ENCODE measurements around the gene MINDY3. TPM values are rescaled to one million over a fixed set of nuclear protein-coding genes. Genes with fewer than 3 reads are reported as not detected.
A peak's percentile ranks its signal among the peaks of the same experiment; 100 is the strongest.

Gene MINDY3
- 25.0 TPM for polyA plus RNA-seq (2012; ENCODE audit: insufficient read depth, insufficient read length, low read depth)

DNA sequence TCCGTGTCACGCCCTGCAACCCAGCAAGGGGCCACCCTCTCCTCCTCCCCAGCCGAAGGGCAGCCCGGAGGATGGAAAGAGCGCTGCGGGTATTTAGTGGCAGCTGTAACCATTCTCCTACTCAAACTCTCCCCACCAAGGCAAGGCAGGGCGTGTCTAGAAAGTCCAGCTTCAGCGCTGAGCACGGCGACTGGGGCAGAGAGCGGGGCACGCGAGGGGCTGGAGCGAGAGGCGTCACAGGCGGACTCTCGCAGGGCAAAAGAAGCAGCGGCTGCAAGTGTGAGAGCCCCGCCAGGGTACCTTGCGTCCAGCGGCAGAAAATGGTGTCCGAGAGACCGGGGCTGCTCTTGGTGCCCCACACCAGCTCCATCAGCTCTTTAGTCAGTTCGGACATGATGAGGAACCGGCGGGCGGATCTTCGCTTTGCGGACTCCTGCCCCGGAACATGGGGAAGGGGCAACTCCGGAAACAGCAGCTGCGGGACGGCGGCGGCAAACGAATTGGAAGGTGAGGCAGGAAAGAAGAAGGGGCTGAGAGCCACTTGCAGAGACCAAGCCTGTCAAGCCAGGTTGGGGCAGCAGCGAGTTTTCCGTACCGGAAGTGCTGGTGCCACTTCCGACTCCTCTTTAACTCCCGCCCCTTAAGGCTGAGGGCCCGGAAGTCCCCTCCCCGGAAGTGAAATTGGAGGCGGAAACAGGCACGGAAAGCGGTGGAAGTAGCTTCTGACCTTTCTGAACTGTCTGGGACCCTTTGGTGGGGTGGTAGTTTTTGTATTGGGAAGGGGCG is at the start of gene MINDY3:
Gene MINDY3 (minus strand): TSS at position 602 of the 786 bp plus-strand sequence. CDS start 208 bp downstream, at position 394.
- no peaks in the 10 kb centered on the region for H3K36me3 ChIP-seq
- no peaks in the 10 kb centered on the region for H3K9me3 ChIP-seq
- DNase-seq, result peak; percentile 78
- peaks cover 6% of the 10 kb centered on the region; the same call in 1 of the 2 replicates for H3K4me1 ChIP-seq
- TF ChIP-seq, protein P1, sequence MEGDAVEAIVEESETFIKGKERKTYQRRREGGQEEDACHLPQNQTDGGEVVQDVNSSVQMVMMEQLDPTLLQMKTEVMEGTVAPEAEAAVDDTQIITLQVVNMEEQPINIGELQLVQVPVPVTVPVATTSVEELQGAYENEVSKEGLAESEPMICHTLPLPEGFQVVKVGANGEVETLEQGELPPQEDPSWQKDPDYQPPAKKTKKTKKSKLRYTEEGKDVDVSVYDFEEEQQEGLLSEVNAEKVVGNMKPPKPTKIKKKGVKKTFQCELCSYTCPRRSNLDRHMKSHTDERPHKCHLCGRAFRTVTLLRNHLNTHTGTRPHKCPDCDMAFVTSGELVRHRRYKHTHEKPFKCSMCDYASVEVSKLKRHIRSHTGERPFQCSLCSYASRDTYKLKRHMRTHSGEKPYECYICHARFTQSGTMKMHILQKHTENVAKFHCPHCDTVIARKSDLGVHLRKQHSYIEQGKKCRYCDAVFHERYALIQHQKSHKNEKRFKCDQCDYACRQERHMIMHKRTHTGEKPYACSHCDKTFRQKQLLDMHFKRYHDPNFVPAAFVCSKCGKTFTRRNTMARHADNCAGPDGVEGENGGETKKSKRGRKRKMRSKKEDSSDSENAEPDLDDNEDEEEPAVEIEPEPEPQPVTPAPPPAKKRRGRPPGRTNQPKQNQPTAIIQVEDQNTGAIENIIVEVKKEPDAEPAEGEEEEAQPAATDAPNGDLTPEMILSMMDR (IDR thresholded peaks at IDR 0.05; ENCODE audit: low read depth, low read length), result no peak
- H3K4me3 ChIP-seq (ENCODE audit: low read depth, low read length), result peak within 1 kb of the TSS; percentile 71
- H3K27me3 ChIP-seq, result peaks cover 12% of the 10 kb centered on the region

DNA sequence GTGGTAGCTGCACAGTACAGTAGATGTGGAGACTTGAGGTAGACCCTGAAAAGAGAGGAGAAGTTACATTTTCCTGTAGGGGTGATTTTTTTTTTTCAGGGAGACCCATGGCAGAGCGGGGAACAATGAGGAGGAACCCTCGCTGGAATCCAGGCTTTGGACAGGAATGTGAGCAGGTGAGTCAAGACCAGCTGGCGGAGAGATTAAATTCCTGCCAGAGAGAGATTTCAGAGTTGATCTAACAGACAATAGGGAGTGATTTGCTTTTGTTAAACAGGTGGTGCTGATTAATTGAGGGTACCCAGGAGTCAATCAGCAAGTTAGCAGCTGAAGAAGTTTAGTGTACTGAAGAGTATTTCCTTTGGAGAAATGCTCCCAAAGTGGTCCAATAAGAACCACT is 41.6 kb upstream of the MINDY3 start:
- Histone ChIP-seq H3K9me3 (no peaks in the 10 kb centered on the region), H3K27me3 (no peaks in the 10 kb centered on the region; the same call in 1 of the 2 replicates), H3K36me3 (no peaks in the 10 kb centered on the region), H3K4me3 (ENCODE audit: low read depth, low read length) (no peak overlapping the region), H3K4me1 (no peaks in the 10 kb centered on the region)
- DNase-seq, result no peak
- TF ChIP-seq, protein P1 (IDR thresholded peaks at IDR 0.05; ENCODE audit: low read depth, low read length), result no peak

DNA sequence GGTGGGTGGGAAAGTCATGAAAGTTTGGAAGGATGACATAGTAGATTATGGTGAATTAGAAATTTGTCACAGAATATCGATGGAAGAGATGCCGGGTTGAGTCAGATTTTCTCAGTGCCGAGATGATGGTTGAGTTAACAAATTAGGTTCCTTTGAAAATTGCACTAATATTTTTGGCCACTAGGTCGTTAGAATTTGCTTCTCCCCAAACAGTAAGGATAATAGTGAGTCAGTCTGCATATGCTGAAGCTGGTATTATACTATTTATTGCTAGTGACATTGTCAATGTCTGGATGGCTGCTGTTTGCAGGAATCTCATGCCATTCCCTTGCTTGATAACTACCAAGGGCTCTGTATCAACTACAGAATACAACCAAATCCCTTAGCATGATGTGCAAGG is 37.7 kb upstream of the MINDY3 start:
- DNase-seq, result no peak
- no peaks in the 10 kb centered on the region for H3K4me1 ChIP-seq
- no peaks in the 10 kb centered on the region for H3K36me3 ChIP-seq
- no peaks in the 10 kb centered on the region; the same call in 1 of the 2 replicates for H3K27me3 ChIP-seq
- H3K4me3 ChIP-seq (ENCODE audit: low read depth, low read length), result no peak overlapping the region
- H3K9me3 ChIP-seq, result no peaks in the 10 kb centered on the region
- TF ChIP-seq, protein P1 (IDR thresholded peaks at IDR 0.05; ENCODE audit: low read depth, low read length), result peak; percentile 38; the same call in 1 of the 2 replicates

DNA sequence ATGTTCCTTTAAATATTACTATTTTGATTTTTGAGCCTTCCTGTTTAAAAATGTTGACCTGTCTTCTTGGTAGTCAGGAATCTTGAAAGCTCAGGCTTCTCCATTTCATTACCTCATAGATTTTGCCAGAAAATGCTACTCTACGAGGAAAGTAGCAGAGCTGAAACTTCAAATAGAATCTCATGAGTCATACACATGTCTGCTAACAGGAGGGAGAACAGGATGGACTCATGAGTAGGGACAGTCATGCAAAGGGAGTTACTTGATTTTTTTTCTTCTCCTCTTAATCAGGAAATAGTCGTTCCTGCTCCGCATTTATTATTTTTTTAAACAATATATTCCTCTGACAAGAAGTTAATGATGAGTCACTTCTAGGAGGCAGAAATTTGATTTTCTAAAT is 37.0 kb upstream of the MINDY3 start:
- TF ChIP-seq, protein P1 (IDR thresholded peaks at IDR 0.05; ENCODE audit: low read depth, low read length), result no peak
- Histone ChIP-seq H3K27me3 (no peaks in the 10 kb centered on the region; the same call in 1 of the 2 replicates), H3K36me3 (no peaks in the 10 kb centered on the region), H3K9me3 (no peaks in the 10 kb centered on the region), H3K4me3 (ENCODE audit: low read depth, low read length) (no peak overlapping the region), H3K4me1 (no peaks in the 10 kb centered on the region)
- DNase-seq, result no peak

DNA sequence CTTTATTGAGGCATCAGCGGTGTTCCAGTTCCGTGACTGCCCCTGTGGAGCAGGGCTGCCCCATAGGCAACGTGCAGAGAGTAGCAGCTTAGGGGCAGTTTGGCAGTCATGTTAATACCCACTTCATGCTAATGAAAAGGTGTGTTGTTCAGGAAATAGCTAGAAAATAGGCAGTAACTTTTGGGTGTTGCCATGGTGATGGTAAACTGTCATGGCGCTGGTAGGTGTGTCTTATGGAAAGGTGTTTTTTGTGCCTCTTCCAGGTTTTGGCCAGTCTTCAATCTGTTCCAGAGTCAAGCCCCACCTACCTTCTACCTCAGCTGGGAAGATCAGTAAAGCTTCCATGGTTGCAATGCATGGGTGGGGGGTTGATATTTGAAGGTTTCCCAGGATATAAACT is 36.3 kb upstream of the MINDY3 start:
- no peaks in the 10 kb centered on the region for H3K4me1 ChIP-seq
- TF ChIP-seq, protein P1 (IDR thresholded peaks at IDR 0.05; ENCODE audit: low read depth, low read length), result no peak
- no peaks in the 10 kb centered on the region; the same call in 1 of the 2 replicates for H3K27me3 ChIP-seq
- H3K4me3 ChIP-seq (ENCODE audit: low read depth, low read length), result no peak overlapping the region
- DNase-seq, result no peak
- H3K36me3 ChIP-seq, result no peaks in the 10 kb centered on the region
- H3K9me3 ChIP-seq, result no peaks in the 10 kb centered on the region

DNA sequence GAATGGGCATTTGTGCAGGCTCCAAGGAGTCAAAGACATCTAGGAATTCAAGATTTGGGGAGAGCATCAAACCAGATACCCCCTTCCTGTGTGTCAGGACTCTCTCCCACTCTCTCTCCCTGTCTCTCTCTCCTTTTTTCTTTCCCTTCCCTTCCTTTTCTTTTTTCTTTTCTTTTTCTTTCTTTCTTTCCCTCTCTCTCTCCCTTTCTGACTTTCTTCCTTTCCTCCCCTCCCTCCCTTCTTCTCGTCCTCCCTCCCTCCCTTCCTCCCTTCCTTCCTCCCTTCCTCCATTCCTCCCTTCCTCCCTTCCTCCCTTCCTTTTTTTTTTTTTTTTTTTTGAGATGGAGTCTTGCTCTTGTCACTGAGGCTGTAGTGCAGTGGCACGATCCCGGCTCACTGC is 24.1 kb upstream of the MINDY3 start:
- no peak for DNase-seq
- peaks cover 17% of the 10 kb centered on the region for H3K27me3 ChIP-seq
- H3K4me3 ChIP-seq (ENCODE audit: low read depth, low read length), result no peak overlapping the region
- H3K9me3 ChIP-seq, result no peaks in the 10 kb centered on the region
- no peaks in the 10 kb centered on the region for H3K36me3 ChIP-seq
- no peaks in the 10 kb centered on the region for H3K4me1 ChIP-seq
- TF ChIP-seq, protein P1 (IDR thresholded peaks at IDR 0.05; ENCODE audit: low read depth, low read length), result no peak
